ENCODE measurements around the gene TPCN2. TPM values are rescaled to one million over a fixed set of nuclear protein-coding genes. Genes with fewer than 3 reads are reported as not detected.
A peak's percentile ranks its signal among the peaks of the same experiment; 100 is the strongest.
"Not testable (repeated sequence)": the region's sequence is repeated elsewhere in the genome, so short reads cannot be mapped to it uniquely, and the experiment has no call there.

Gene TPCN2
- total RNA-seq: 12.3 to 18.1 TPM (median 12.6 TPM) in 3 replicates
- long read RNA-seq, transcript TPCN2-201 (25 exons, 2,931 nt): major isoform, 8 of 37 reads
- long read RNA-seq, partial matches to known transcripts: 4 of 37 reads
- long read RNA-seq, other reads (novel, unspliced or antisense): 24 of 37 reads

DNA sequence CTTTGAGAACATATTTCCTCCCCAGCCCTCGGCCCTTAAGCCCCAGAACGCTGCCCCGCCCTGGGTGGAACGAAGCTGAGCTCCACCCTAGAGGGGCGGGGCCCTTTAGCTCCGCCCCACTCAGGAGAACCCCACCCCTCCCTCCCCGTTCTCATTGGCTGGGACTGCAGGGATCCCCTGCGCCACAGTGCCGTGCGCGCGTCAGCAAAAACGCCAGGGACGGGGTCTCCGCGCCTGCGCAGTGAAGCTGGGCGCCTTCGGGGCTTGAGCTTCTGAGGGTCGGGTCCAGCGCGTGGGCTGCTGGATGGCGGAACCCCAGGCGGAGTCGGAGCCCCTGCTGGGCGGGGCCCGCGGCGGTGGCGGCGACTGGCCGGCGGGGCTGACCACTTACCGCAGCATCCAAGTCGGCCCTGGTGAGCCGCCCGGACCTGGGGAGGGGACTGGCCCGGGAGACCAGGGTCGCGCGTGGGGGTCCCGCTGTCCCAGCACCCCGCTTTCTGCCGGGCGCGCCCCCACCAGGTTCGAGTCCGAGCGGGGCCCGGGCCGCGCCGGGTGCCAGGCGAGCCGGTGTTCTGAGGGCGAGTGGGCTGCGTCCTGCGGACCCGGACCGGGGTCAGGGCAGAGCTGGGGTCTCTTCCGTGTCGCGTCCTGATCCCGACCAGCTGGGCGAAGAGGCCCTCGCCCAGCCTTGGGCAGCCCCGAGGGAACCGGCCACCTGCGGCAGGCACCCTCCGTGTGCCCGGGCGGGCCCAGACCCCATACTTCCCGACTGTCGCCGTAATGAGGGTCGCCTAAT, at the start of gene TPCN2:
TSS of gene TPCN2 (plus strand) at position 239 of the 796 bp plus-strand sequence. CDS start at position 305, 66 bp downstream.
- Mint-ChIP-seq H3K4me1 (ENCODE audit: low read depth) (peaks cover 38% of the 10 kb centered on the region), H3K27me3 (ENCODE audit: low read depth) (no peaks in the 10 kb centered on the region), H3K36me3 (ENCODE audit: low read depth) (no peaks in the 10 kb centered on the region), H3K27ac (ENCODE audit: unreplicated experiment) (peak within 1 kb of the TSS; percentile 45), H3K4me3 (ENCODE audit: unreplicated experiment) (peak within 1 kb of the TSS; percentile 68), H3K9me3 (ENCODE audit: low read depth) (no peaks in the 10 kb centered on the region)
- DNase-seq (ENCODE audit: low spot score): peak; percentile 95
- TF ChIP-seq, protein P1, sequence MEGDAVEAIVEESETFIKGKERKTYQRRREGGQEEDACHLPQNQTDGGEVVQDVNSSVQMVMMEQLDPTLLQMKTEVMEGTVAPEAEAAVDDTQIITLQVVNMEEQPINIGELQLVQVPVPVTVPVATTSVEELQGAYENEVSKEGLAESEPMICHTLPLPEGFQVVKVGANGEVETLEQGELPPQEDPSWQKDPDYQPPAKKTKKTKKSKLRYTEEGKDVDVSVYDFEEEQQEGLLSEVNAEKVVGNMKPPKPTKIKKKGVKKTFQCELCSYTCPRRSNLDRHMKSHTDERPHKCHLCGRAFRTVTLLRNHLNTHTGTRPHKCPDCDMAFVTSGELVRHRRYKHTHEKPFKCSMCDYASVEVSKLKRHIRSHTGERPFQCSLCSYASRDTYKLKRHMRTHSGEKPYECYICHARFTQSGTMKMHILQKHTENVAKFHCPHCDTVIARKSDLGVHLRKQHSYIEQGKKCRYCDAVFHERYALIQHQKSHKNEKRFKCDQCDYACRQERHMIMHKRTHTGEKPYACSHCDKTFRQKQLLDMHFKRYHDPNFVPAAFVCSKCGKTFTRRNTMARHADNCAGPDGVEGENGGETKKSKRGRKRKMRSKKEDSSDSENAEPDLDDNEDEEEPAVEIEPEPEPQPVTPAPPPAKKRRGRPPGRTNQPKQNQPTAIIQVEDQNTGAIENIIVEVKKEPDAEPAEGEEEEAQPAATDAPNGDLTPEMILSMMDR (IDR thresholded peaks at IDR 0.05): peak; percentile 22

DNA sequence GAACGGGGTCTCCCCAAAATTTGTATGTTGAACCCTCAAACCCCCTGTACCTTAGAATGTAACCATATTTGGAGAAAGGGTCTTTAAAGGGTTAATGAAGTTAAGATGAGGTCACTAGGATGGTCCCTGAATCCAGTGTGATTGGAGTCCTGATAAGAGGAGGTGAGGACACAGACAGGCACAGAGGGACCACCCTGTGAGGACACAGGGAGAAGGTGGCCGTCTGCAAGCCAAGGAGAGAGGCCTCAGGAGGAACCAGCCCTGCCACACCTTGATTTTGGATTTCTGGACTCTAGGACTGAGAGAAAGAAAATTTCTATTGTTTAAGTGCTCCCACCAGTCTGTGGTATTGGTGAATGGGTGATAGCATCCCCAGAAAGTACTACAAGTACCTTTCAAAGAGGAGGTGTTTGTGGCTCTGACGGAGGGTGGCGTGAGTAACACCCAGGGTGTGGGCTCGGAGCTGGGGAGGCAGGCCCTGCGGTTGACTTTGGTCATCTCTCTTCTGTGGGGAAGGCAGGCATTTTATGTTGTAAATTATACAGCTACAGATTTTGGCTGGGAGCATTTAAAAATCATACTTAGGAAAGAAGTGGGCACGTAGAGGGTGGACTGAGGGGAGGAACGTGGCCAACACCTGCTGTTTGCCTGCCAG, 49.5 kb upstream of the TPCN2 start:
- Mint-ChIP-seq H3K4me3 (ENCODE audit: unreplicated experiment) (no peak overlapping the region), H3K4me1 (ENCODE audit: low read depth) (peaks cover 44% of the 10 kb centered on the region), H3K27me3 (ENCODE audit: low read depth) (no peaks in the 10 kb centered on the region), H3K9me3 (ENCODE audit: low read depth) (no peaks in the 10 kb centered on the region), H3K27ac (ENCODE audit: unreplicated experiment) (peak overlapping the region; percentile 68), H3K36me3 (ENCODE audit: low read depth) (no peaks in the 10 kb centered on the region)
- DNase-seq (ENCODE audit: low spot score): no peak
- TF ChIP-seq, protein P1 (IDR thresholded peaks at IDR 0.05): no peak

DNA sequence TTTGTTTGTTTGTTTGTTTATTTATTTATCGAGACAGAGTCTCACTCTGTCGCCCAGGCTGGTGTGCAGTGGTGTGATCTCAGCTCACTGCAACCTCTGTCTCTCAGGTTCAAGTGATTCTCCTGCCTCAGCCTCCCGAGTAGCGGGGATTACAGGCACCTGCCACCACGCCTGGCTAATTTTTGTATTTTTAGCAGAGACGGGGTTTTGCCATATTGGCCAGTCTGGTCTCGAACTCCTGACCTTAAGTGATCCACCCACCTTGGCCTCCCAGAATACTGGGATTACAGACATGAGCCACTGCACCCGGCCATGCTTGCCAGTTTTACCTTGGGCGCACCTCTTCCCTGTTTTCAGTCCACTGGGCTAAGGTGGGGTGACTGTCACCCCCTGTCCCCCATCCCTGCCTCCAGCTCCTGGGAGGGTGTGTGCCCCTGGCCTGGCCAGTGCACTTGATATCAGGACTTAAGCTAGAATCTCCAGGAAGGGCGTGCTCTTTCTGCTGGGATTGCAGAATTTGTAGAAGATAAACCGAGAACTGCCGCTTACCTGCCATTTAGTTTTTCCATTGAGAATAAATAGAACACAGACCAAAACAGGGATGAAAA, 48.9 kb upstream of the TPCN2 start:
- H3K4me1 Mint-ChIP-seq (ENCODE audit: low read depth): peaks cover 42% of the 10 kb centered on the region
- not testable (repeated sequence) for H3K9me3 Mint-ChIP-seq (ENCODE audit: low read depth); H3K27me3 Mint-ChIP-seq (ENCODE audit: low read depth); H3K4me3 Mint-ChIP-seq (ENCODE audit: unreplicated experiment); H3K36me3 Mint-ChIP-seq (ENCODE audit: low read depth)
- H3K27ac Mint-ChIP-seq (ENCODE audit: unreplicated experiment): peak overlapping the region; percentile 85
- DNase-seq (ENCODE audit: low spot score): peak; percentile 59

DNA sequence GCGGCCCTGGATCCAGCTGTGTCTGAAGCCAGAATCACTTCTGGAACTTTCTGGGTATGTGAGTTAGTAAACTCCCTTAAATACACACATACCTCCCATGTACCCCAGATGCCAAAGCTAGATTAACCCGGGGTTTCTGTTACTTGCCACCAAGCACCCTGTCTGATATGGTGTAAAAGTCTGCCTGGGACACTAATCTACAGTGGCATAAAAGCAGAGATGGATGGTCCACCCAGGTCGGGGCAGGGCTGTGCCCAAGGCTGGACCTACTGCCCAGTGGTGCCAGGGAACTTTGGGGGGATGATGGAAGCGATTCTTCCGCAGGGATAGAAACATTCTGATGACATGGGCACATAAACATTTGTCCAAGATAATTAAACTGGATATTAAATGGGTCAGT, 48.3 kb upstream of the TPCN2 start:
- H3K4me3 Mint-ChIP-seq (ENCODE audit: unreplicated experiment): no peak overlapping the region
- H3K27ac Mint-ChIP-seq (ENCODE audit: unreplicated experiment): peak overlapping the region; percentile 85
- TF ChIP-seq, protein P1 (IDR thresholded peaks at IDR 0.05): no peak
- no peak for DNase-seq (ENCODE audit: low spot score)
- no peaks in the 10 kb centered on the region for H3K9me3 Mint-ChIP-seq (ENCODE audit: low read depth)
- peaks cover 41% of the 10 kb centered on the region for H3K4me1 Mint-ChIP-seq (ENCODE audit: low read depth)
- H3K27me3 Mint-ChIP-seq (ENCODE audit: low read depth): no peaks in the 10 kb centered on the region
- H3K36me3 Mint-ChIP-seq (ENCODE audit: low read depth): no peaks in the 10 kb centered on the region

DNA sequence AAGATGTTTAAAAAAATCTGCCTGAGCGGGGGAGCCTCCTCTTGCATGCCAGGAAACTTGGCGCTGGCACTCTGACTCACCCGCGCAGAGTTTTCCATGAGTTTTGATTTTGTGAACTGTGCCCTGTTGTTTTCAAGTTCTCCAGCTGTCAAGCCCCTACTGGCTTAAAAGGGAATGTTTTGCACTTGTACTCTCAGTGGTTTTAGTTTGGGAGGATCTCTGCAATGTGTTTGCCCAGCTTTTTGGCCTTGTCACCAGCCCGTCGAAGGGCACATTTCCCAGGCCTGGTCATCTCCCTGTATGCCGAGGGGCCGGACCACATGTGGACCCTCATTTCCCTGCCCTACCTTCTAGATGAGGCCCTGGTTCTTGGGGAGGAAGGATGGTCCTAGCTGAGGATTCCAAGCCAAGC, 47.9 kb upstream of the TPCN2 start:
- TF ChIP-seq, protein P1 (IDR thresholded peaks at IDR 0.05): peak; percentile 81
- Mint-ChIP-seq H3K27ac (ENCODE audit: unreplicated experiment) (peak overlapping the region; percentile 85), H3K4me1 (ENCODE audit: low read depth) (peaks cover 41% of the 10 kb centered on the region), H3K9me3 (ENCODE audit: low read depth) (no peaks in the 10 kb centered on the region), H3K27me3 (ENCODE audit: low read depth) (no peaks in the 10 kb centered on the region), H3K4me3 (ENCODE audit: unreplicated experiment) (no peak overlapping the region), H3K36me3 (ENCODE audit: low read depth) (no peaks in the 10 kb centered on the region)
- DNase-seq (ENCODE audit: low spot score): no peak
